ENCODE results near the gene FMNL2. TPM values are rescaled to one million over a fixed set of nuclear protein-coding genes. Genes with fewer than 3 reads are reported as not detected.

The FMNL2 gene
- total and polyA plus RNA-seq, 4 donors = 1.5 to 9.3 (median 5.1) TPM

DNA sequence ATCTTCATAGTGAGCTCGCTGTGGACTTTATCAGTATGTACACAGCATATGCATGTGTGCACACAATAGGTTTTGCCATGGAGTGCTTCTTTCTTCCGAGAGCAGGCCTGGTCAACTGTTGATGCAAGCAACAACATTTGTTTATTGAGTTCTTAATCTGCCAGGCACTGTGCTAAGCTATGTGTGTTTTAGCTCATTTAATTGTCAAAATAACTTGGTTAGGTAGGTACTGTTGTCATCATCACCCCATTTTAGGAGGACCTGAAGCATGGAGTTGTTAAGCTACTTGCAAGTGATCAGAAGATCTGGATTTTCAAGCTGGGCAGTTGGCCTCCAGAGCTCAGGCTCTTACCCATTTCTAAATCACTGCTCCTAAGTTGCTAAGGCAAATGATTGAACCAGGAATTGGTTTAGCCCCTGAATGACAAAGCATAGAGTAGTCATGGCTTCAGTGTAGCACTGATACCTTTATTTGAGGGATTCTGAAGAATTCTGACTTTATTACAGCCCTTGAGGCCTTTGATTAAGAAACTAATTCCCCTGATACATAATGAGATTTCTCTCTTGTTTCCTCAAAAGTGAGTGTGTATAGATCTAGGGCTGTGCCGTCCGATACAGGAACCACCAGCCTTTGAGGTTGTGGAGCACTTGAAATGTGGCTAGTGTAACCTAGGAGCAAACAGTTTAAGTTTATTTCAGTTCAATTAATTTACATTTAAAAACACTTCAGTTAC is 132.9 kb downstream of the FMNL2 start:
- WGBS = 80% methylated on average over 4 of the region's 4 CpGs
- Histone ChIP-seq H3K27me3 (ENCODE audit: control insufficient read depth in 4 of 4, insufficient read depth in 4 of 4, low read length in 3 of 4) (no peaks in the 10 kb centered on the region), H3K27ac (ENCODE audit: low read depth in 1 of 2, low read length in 2 of 2) (no peak overlapping the region), H3K36me3 (ENCODE audit: control insufficient read depth in 4 of 4, insufficient read depth in 3 of 4, low read depth in 1 of 4, low read length in 3 of 4) (no peaks in the 10 kb centered on the region), H3K9ac (ENCODE audit: low read depth in 1 of 2, low read length in 2 of 2) (no peak overlapping the region), H3K9me3 (ENCODE audit: control insufficient read depth in 4 of 4, low read length in 3 of 4) (no peaks in the 10 kb centered on the region), H3K4me1 (ENCODE audit: control insufficient read depth in 4 of 4, insufficient read depth in 4 of 4, low read length in 3 of 4) (peaks cover 4 to 20% (median 14%) of the 10 kb centered on the region in 4 donors), H3K4me3 (ENCODE audit: low read depth in 1 of 3, low read length in 3 of 3) (no peak overlapping the region)
- no peak for TF ChIP-seq FOXA1 (IDR thresholded peaks at IDR 0.05)
- no peak for TF ChIP-seq GABPA (IDR thresholded peaks at IDR 0.05 in 1 of 2, conservative IDR thresholded peaks at IDR 0.05 in 1 of 2)
- TF ChIP-seq HNF4A (conservative IDR thresholded peaks at IDR 0.05) = no peak
- TF ChIP-seq, protein P1, sequence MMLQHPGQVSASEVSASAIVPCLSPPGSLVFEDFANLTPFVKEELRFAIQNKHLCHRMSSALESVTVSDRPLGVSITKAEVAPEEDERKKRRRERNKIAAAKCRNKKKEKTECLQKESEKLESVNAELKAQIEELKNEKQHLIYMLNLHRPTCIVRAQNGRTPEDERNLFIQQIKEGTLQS (IDR thresholded peaks at IDR 0.05) = no peak
- TF ChIP-seq SP1 (IDR thresholded peaks at IDR 0.05) = no peak
- TF ChIP-seq REST (IDR thresholded peaks at IDR 0.05) = no peak
- TF ChIP-seq FOXA2 (IDR thresholded peaks at IDR 0.05) = no peak
- TF ChIP-seq JUND (IDR thresholded peaks at IDR 0.05) = no peak
- TF ChIP-seq RAD21 (IDR thresholded peaks at IDR 0.05) = no peak
- no peak for DNase-seq (ENCODE audit: low spot score)

- peak overlapping the region; percentile 28 to 37 for H3K27ac ChIP-seq (ENCODE audit: low read depth in 1 of 2, low read length in 2 of 2)
- WGBS = 65% methylated on average over 8 of the region's 8 CpGs
- no peaks in the 10 kb centered on the region for H3K36me3 ChIP-seq (ENCODE audit: control insufficient read depth in 4 of 4, insufficient read depth in 3 of 4, low read depth in 1 of 4, low read length in 3 of 4)
- H3K4me3 ChIP-seq (ENCODE audit: low read depth in 1 of 3, low read length in 3 of 3) = no peak overlapping the region
- no peak overlapping the region for H3K9ac ChIP-seq (ENCODE audit: low read depth in 1 of 2, low read length in 2 of 2)
- DNase-seq (ENCODE audit: low spot score) = no peak
- no peaks in the 10 kb centered on the region for H3K27me3 ChIP-seq (ENCODE audit: control insufficient read depth in 4 of 4, insufficient read depth in 4 of 4, low read length in 3 of 4)
- no peak for TF ChIP-seq EGR1 (IDR thresholded peaks at IDR 0.05; ENCODE audit: low read depth in 2 of 2)
- TF ChIP-seq, protein P2, sequence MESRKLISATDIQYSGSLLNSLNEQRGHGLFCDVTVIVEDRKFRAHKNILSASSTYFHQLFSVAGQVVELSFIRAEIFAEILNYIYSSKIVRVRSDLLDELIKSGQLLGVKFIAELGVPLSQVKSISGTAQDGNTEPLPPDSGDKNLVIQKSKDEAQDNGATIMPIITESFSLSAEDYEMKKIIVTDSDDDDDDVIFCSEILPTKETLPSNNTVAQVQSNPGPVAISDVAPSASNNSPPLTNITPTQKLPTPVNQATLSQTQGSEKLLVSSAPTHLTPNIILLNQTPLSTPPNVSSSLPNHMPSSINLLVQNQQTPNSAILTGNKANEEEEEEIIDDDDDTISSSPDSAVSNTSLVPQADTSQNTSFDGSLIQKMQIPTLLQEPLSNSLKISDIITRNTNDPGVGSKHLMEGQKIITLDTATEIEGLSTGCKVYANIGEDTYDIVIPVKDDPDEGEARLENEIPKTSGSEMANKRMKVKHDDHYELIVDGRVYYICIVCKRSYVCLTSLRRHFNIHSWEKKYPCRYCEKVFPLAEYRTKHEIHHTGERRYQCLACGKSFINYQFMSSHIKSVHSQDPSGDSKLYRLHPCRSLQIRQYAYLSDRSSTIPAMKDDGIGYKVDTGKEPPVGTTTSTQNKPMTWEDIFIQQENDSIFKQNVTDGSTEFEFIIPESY (IDR thresholded peaks at IDR 0.05) = no peak
- no peak for TF ChIP-seq YY1 (IDR thresholded peaks at IDR 0.05)
- no peak for TF ChIP-seq SP1 (IDR thresholded peaks at IDR 0.05)
- TF ChIP-seq, protein P3, sequence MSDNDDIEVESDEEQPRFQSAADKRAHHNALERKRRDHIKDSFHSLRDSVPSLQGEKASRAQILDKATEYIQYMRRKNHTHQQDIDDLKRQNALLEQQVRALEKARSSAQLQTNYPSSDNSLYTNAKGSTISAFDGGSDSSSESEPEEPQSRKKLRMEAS (IDR thresholded peaks at IDR 0.05) = no peak
- no peak for TF ChIP-seq FOXA1 (IDR thresholded peaks at IDR 0.05)
- TF ChIP-seq NR2F2 (IDR thresholded peaks at IDR 0.05) = no peak
- TF ChIP-seq CTCF (IDR thresholded peaks at IDR 0.05; ENCODE audit: low read depth, low read length, missing input control) = no peak
- TF ChIP-seq REST (IDR thresholded peaks at IDR 0.05) = no peak
- no peak for TF ChIP-seq HNF4A (conservative IDR thresholded peaks at IDR 0.05)
- no peak for TF ChIP-seq JUND (IDR thresholded peaks at IDR 0.05)
- TF ChIP-seq, protein P1 (IDR thresholded peaks at IDR 0.05) = no peak
- TF ChIP-seq HNF4G (IDR thresholded peaks at IDR 0.05) = no peak
- TF ChIP-seq RAD21 (IDR thresholded peaks at IDR 0.05) = no peak
- no peak for TF ChIP-seq RXRA (IDR thresholded peaks at IDR 0.05)
- peaks cover 4 to 31% (median 19%) of the 10 kb centered on the region in 4 donors for H3K4me1 ChIP-seq (ENCODE audit: control insufficient read depth in 4 of 4, insufficient read depth in 4 of 4, low read length in 3 of 4)
- H3K9me3 ChIP-seq (ENCODE audit: control insufficient read depth in 4 of 4, low read length in 3 of 4) = no peaks in the 10 kb centered on the region
These were observed 134.1 kb downstream of the FMNL2 start for GRCh38 chr2:152468899-152469692.
